GM18519 (cell line): ENCODE measurements around the gene PHF21A.
"Not testable (repeated sequence)": the region's sequence is repeated elsewhere in the genome, so short reads cannot be mapped to it uniquely, and the experiment has no call there.

Experiments used
- ATAC-seq: cut with Tn5 transposase; IDR thresholded peaks from one replicate; pipeline ENCODE4 v1.9.1; 2021; ENCODE audit warnings: mild to moderate bottlenecking, moderate library complexity; ENCODE audit not compliant: unreplicated experiment, low FRiP score

Gene PHF21A

DNA sequence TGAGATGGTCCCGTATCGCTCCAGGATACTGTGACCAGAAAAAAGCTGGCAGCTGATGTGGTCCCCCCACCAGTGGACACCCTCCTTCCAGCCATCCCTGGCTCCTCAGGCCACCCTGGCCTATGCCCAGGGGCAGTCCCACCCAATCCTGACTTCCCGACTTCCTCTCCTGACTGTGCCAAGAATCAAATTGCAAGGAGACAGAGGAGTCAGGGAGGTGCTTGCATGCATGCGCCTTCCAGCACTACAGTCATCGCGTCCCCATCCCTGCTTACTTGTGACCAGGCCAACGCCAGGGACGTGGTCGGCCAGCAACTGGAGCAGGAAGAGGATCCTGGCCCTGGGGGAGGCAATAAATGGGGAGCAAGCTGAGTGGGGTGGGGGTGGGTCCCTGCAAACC lies 210.6 kb downstream of the PHF21A start:
- ATAC-seq: no peak

DNA sequence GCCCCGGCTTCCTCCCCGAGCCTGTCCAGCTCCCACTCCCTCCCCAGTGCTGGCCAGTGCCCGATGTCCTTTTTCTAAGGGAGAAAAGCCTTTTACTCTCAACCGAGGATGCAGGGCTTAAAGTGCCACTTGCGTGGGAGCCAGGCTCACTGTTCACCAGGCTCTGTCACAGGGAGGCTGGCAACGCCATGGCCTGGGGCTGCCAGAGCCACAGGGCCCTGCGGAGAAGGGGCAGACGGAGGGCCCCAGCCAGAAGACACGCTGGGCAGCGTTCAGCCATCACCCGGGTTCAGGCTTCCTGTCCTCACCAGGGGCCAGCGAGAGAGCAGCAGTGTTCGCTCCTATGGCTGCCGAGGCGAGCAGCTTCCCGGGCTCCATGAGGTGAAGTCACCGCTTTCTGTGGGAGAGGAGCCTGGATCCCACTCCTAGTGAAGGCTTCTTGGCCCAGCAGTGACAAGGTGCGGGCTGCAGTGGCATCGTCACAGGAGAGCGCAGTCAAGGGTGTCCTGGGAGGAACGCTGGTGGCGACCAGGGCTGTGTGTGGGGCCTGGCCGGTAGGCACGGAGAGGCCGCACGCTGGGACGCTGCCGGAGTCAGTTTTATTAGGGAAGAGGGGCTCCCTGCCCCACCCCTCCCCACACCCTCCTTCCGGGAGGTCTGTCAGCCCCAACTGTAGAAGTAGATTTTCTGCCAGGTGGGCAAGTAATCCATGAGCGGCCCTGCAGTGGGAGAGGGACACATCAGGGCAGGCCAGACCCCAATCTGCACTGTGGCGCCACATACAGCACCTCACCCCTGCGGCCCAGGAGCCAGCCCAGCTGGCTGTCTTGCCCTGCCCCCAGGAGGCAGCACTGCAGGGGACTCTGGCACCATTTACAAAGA lies 211.4 kb downstream of the PHF21A start:
- ATAC-seq: no peak

DNA sequence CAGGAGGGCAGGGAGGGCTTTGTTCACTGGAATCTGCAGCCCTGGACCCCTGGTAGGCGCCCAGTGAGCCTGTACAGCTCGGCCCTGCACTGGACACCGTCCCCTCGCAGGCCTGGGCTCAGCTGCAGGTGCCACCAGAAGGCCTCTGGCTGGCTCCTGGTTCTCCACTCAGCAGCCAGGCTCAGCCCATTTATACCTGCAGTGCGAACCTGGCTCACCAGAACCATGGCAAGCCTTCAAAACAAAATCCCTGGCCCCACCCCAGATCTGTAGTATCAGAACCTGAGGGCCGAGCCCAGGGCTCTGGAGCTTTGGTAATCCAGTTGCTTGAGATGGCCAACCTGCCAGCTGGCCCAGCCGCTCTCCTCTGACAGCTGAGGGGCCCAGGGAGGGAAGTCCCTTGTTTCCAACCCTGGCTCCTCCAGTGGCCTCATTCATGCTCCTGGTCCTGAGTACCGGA lies 213.3 kb downstream of the PHF21A start:
- no peak for ATAC-seq

GRCh38 chr11:45906965-45907611 lies 214.2 kb downstream of the PHF21A start, which contains the start of gene FREY1:
Gene FREY1 (minus strand): TSS chr11:45907271. CDS start chr11:45907245, 26 bp downstream.
- ATAC-seq: no peak

DNA sequence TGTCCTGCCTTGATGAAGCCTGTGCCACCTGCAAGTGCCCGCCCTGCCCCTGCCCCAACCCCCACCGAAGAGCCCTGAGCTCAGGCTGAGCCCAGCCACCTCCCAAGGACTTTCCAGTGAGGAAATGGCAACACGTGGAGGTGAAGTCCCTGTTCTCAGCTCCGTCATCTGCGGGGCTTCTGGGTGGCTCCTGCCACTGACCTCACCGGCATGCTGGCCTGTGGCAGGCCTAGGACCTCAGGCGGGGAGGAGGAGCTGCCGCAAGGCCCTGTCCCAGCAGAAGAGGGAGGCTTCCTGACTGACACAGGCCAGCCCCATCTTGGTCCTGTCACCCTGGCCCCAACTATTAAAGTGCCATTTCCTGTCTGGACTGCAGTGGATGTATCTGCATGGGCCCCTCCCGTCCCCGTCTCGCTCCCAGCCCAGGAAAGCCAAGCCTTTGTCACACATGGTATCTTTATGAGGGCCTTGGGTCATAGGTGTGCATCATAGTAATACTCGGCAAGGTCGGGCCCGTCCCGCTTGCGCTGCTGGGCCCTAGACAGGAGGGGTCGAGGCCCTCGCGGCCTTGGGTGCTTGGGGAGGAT lies 215.1 kb downstream of the PHF21A start:
- ATAC-seq: no peak

DNA sequence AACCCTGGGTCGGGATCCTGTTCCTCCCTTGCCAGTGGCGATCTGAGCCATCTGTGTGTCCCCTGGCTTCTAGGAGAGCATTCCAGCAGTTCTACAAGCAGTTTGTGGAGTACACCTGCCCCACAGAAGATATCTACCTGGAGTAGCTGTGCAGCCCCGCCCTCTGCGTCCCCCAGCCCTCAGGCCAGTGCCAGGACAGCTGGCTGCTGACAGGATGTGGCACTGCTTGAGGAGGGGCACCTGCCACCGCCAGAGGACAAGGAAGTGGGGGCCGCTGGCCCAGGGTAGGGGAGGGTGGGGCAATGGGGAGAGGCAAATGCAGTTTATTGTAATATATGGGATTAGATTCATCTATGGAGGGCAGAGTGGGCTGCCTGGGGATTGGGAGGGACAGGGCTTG lies 215.7 kb downstream of the PHF21A start:
- not testable (repeated sequence) for ATAC-seq

DNA sequence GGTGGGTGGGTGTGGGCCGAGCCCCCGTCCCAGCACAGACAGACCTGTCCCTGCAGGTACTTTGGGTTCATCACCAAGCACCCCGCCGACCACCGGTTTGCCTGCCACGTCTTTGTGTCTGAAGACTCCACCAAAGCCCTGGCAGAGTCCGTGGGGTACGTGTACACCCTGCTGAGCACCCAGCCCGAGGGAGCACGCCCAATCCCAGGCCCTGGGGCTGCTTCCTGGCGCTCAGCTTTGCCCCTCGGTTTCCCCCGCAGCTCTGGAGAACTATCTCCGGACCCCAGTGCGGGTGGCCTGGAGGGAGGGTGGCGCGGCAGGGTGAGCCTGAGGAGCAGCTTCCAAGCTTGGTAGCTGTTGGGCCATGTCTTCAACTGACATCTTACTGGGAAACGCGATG lies 216.2 kb downstream of the PHF21A start:
- no peak for ATAC-seq

DNA sequence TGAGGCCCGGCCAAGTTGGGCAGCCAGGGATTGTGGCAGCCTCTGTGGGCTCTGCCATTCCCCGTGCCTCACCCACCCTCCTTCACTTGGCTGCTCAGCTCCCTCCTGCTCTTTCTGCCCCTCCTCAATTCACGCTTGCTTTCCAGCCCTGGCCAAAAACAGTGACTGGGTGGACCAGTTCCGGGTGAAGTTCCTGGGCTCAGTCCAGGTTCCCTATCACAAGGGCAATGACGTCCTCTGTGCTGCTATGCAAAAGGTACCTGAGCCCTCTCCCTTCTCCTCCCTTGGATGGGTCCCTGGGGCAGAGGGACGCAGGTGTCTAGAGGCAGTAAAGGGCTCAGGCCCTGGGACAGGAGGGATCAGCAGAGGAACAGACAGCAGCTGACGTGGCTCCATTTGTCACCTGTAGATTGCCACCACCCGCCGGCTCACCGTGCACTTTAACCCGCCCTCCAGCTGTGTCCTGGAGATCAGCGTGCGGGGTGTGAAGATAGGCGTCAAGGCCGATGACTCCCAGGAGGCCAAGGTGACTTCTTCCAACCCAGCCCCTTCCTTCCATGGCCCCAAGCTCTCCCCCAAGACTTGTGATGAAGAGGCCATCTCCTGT lies 216.8 kb downstream of the PHF21A start:
- no peak for ATAC-seq

GRCh38 chr11:45902452-45903380 lies 218.5 kb downstream of the PHF21A start:
- ATAC-seq: no peak

GRCh38 chr11:45901626-45902025 lies 219.6 kb downstream of the PHF21A start:
- ATAC-seq: no peak

- ATAC-seq: no peak
Observed at GRCh38 chr11:45900916-45901617, 220.2 kb downstream of the PHF21A start.

DNA sequence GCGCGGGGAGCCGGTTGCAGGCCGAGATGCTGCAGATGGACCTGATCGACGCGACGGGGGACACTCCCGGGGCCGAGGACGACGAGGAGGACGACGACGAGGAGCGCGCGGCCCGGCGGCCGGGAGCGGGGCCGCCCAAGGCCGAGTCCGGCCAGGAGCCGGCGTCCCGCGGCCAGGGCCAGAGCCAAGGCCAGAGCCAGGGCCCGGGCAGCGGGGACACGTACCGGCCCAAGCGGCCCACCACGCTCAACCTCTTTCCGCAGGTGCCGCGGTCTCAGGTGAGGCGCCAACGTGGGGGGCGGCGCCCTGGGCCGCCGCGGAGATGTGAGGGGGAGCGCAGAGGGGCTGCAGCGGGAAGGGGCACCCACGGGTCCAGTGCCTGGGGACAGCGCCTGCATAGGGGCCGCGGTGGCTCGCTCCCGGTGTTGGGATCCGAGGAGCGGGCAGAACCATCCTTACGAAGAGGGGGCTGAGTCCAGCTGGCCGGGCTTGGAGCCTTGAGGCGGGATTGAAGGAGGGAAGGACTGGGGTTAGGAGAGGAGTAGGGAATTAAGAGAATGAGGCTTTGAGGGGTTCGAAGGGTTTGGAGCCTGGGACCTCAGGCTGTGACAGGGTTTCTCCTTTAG lies 221.0 kb downstream of the PHF21A start:
- not testable (repeated sequence) for ATAC-seq

DNA sequence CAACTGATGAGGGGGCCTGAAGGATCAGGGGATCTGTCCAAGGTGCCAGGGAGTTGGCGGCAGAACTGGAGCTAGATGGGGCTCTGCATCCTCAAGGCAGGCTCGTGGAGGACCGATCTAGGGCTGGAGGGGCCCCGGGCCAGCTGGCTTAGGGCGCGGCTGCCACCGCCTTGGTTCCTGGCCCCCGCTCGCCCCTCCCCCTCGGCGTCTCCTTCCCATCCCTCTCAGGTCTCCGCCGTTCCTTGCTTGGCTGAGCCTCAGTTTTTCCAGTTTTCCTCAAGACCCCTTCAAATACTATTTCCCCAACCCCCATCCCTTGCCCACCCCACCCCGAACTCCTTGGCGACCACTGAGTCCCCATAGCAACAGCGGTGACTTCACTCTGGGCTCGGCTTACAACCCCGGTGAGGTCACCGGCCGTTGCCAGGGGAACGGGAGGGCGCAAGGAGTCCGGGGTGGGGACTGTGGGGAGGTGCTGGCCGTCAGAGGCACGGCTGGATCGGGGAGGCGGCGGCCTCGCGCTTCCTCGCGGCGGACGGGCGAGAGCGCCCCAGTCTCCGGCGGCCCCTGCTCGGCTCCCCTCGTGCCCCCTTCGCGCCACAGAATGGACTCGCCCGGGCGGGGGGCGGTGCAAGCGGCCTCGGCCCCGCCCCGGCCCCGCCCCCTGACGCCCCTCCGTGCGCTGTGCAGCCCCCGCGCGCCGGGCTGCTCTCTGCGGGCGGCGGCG lies 221.6 kb downstream of the PHF21A start:
- ATAC-seq: no peak

GRCh38 chr11:45899086-45899447 lies 222.2 kb downstream of the PHF21A start:
- no peak for ATAC-seq

DNA sequence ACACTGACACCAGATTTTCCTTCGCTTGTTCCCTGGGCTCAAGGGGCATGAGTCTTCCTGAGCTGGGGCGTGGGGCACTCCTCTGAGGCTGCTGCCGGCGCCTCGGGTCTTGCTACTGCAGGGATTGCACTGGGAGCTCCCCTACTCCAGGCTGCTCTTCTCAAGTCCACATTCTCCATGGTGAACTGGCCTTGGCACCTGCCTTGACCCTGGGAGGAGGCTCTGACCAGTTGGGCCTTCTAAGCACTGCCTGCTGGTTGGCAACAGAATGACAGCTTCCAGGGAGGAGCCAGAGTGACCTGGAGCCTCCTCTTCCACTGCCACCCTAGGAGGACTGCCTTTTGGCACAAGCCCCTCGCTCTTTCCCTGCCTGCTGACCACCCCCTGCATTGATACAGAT lies 223.7 kb downstream of the PHF21A start:
- ATAC-seq: no peak

DNA sequence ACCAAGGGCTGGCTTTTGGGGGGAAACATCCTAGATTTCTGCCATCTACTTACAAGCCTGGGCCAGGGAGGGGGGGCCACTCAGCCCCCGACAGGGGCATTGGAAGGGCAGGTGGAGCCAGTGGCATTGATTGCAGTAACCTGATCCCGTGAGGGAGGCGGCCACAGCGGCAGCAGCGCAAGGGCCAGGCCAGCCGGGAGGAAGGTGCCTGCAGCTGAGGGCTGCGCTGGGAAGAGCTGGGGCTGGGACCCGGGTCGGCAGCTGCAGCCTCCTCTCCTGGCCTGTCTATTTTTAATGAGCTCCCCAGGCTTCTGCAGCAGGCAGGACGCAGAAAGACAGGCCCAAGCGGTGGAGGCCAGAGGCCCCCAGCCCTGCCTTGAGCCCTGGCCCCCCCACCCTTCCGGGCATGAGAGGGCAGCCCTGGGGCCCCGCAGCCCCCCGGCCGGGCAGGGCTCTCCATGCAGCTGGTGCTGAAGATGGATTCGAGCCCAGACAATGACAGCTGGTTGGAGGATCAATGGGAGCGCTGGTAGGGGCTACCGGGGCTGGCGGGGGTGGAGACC lies 224.8 kb downstream of the PHF21A start:
- no peak for ATAC-seq

DNA sequence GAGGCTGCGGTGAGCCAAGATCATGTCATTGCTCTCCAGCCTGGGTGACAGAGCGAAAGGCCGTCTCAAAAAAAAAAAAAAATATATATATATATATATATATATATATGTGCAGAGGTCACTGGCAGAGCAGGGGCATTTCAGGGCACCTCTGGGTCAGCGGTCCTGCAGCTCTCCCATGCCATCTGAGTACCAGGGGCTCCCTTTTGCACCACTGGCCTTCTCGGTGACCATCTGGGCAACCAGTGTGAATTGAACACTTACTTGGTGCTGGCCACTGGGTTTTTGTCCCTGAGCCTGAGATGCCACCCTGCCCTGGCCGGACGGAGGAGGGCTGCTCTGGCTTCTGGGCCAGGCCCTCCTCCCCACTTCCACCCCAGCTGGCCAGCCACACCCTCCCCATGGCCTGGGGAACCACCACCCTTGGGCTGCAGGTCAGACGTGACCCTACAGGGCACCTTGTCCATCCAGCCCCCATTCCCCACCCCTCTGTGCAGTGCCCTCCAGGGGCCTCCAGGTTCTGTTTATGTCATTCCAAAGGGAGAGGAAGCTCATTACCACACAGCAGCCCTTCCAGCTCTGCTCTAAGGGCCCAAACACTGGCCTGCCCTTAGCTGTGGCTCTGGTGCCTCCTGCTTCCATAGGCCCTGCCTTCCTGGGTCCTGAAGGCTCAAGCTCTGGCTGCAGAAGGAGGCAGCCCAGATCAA lies 225.5 kb downstream of the PHF21A start:
- no peak for ATAC-seq
